GM23248 (cell line): ENCODE results near the gene ANO6. TPM values are rescaled to one million over a fixed set of nuclear protein-coding genes. Genes with fewer than 3 reads are reported as not detected.

Experiments used
- DNase-seq: peaks from one replicate; pipeline ENCODE4 v3.0.0-alpha.2; 2015
- H2AFZ ChIP-seq: fragments of 200-600 bp; sonication (generic); 2 replicates; pipeline ENCODE4 v1.6.1; 2016; ENCODE audit warnings: antibody characterized with exemption
- H3F3A ChIP-seq: fragments of 200-600 bp; sonication (generic); 2 replicates; pipeline ENCODE4 v1.6.1; 2016; ENCODE audit warnings: mild to moderate bottlenecking, antibody characterized with exemption, mixed run types; ENCODE audit not compliant: insufficient read depth
- H3K27ac ChIP-seq: fragments of 200-600 bp; sonication (generic); 2 replicates; pipeline ENCODE4 v1.5.1; 2016; ENCODE audit warnings: mild to moderate bottlenecking
- H3K27me3 ChIP-seq: fragments of 200-600 bp; sonication (generic); replicated peaks from 2 replicates; pipeline ENCODE4 v1.6.1; 2016; ENCODE audit warnings: mild to moderate bottlenecking; ENCODE audit not compliant: insufficient read depth
- H3K36me3 ChIP-seq: fragments of 200-600 bp; sonication (generic); 2 replicates; pipeline ENCODE4 v1.6.1; 2016; ENCODE audit warnings: low read depth, mild to moderate bottlenecking
- H3K4me1 ChIP-seq: fragments of 200-600 bp; sonication (generic); 2 replicates; pipeline ENCODE4 v1.6.1; 2016; ENCODE audit warnings: mild to moderate bottlenecking; ENCODE audit not compliant: insufficient read depth
- H3K4me2 ChIP-seq: fragments of 200-600 bp; sonication (generic); one replicate; pipeline ENCODE4 v1.6.1; 2016; ENCODE audit warnings: mild to moderate bottlenecking; ENCODE audit not compliant: unreplicated experiment
- H3K4me3 ChIP-seq: fragments of 200-600 bp; sonication (generic); 2 replicates; pipeline ENCODE4 v1.5.1; 2016; ENCODE audit warnings: mild to moderate bottlenecking
- H3K79me2 ChIP-seq: fragments of 200-600 bp; sonication (generic); 2 replicates; pipeline ENCODE4 v1.6.1; 2016; ENCODE audit warnings: mild to moderate bottlenecking; ENCODE audit not compliant: insufficient read depth
- H3K9ac ChIP-seq: fragments of 200-600 bp; sonication (generic); 2 replicates; pipeline ENCODE4 v1.6.1; 2016; ENCODE audit warnings: mild to moderate bottlenecking
- H3K9me2 ChIP-seq: fragments of 200-600 bp; sonication (generic); 2 replicates; pipeline ENCODE4 v1.6.1; 2016; ENCODE audit warnings: mixed run types, mild to moderate bottlenecking, moderate library complexity; ENCODE audit not compliant: insufficient read depth
- H3K9me3 ChIP-seq: fragments of 200-600 bp; sonication (generic); one replicate; pipeline ENCODE4 v1.6.1; 2017; ENCODE audit warnings: low read depth
- H4K20me1 ChIP-seq: fragments of 200-600 bp; sonication (generic); 2 replicates; pipeline ENCODE4 v1.6.0; 2016; ENCODE audit not compliant: insufficient read depth
- EZH2 ChIP-seq: fragments of 200-600 bp; sonication (generic); IDR thresholded peaks from 2 replicates; pipeline ENCODE4 v1.6.1; 2018; ENCODE audit warnings: antibody characterized with exemption, mild to moderate bottlenecking; ENCODE audit not compliant: insufficient read depth, poor library complexity, severe bottlenecking
- EZH2phosphoT487 ChIP-seq: fragments of 200-600 bp; sonication (generic); IDR thresholded peaks from 2 replicates; pipeline ENCODE4 v1.6.1; 2018; ENCODE audit warnings: antibody characterized with exemption, moderate library complexity, mild to moderate bottlenecking, low read depth; ENCODE audit not compliant: insufficient read depth
- WGBS, 2 experiments: methylation state at CpG; one replicate each; pipeline ENCODE4 v1.1.6; 2015 to 2017; ENCODE audit warnings: low lambda C conversion rate in 2 of 2, low coverage in 1 of 2; ENCODE audit errors: missing lambda C conversion rate in 2 of 2; 5-methylcytosine and 5-hydroxymethylcytosine counted together
- in situ Hi-C: fragments of 300-500 bp; cut with MboI; formaldehyde crosslinking; loops from 2 replicates; pipeline ENCODE4 v1.15.0; 2020
- polyA plus RNA-seq: library from polyadenylated mRNA; unstranded; fragments of >200 nt; fragmentation: Nextera tagmentation; extraction: Ambion mirVana; gene quantifications from 2 replicates; pipeline ENCODE4 v1.2.1, GENCODE V29; 2016
- total RNA-seq: library from RNA; depleted of rRNA; stranded (reverse); fragments of >200 nt; shearing (Covaris generic); gene quantifications from 2 replicates; pipeline ENCODE4 v1.2.3, GENCODE V29; 2014

The ANO6 gene
- total and polyA plus RNA-seq, 2 experiments from 2014 or later: 50.1 to 65.4 TPM

DNA sequence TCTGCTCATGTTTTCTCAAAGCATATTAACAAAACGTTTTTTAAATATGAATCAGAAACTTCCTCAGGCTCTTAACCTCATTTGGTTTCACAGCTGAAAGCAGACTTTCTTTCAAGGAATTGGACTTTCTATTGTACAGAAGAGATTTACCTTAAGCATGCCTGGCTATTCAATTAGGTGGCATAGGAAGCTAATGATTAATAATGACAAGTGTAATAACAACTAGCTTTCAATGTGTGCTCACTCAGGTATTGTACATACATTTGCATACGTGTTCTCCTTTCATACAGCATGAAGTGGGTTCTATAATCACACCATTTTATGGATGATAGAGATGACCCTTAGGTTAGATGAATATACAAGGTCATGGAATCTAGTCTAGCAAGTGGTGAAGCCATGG lies 115.7 kb downstream of the ANO6 start:
- Histone ChIP-seq H3K4me1 (peaks cover 8% of the 10 kb centered on the region), H3K36me3 (no peaks in the 10 kb centered on the region), H3K9ac (no peak overlapping the region), H2AFZ (no peak overlapping the region), H3K9me2 (no peaks in the 10 kb centered on the region), H3K27ac (no peak overlapping the region), H3K79me2 (peaks cover 51% of the 10 kb centered on the region), H3K9me3 (no peaks in the 10 kb centered on the region), H3K4me3 (no peak overlapping the region), H3K27me3 (no peaks in the 10 kb centered on the region), H4K20me1 (no peaks in the 10 kb centered on the region), H3K4me2 (no peak overlapping the region), H3F3A (peaks cover 11% of the 10 kb centered on the region; the same call in 1 of the 2 replicates)
- no peak for TF ChIP-seq EZH2
- no peak for TF ChIP-seq EZH2phosphoT487
- no peak for DNase-seq
- in situ Hi-C loops: no loop called here
- WGBS, 2 experiments: 53 to 54% methylated on average over 2 of the region's 2 CpGs

DNA sequence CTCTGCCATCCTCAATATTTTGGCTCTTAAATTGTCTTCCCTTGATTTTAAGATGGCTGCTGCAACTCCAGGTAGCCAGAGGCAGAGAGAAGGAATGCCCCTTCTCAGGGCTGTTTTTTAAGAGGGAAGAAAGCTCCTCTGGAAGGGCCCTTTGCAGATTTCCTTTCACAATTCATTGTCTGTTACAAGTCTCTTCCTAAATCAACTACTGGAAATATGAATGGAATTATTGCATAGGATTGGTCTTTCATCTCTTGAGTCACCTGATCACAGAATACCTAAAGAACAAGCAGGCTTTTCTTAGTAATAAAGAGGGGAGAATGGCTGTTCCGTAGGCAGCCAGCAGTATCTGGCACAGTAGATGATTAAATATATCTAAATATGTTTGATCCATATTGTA lies 118.5 kb downstream of the ANO6 start:
- WGBS, 2 experiments: 100% methylated on average over 1 of the region's 1 CpG
- H3K36me3 ChIP-seq: no peaks in the 10 kb centered on the region
- in situ Hi-C loops: no loop called here

DNA sequence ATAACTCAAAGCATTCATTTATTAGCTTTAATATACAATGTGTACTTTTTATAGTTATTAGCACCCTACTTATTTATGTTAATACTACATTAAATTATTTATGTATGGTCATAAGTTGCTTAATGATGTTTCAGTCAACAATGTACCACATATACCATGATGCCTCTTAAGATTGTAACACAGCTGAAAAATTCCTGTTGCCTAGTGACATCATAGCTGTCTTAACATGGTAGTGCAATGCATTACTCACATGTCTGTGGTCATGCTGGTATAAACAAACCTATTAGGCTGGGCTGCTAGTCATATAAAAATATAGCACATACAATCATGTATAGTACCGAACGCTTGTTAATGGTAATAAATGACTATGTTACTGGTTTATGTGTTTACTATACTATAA lies 120.4 kb downstream of the ANO6 start:
- Histone ChIP-seq H3K27ac (peak overlapping the region; percentile 86), H3K9me2 (no peaks in the 10 kb centered on the region), H3K4me1 (peaks cover 18% of the 10 kb centered on the region), H3K4me3 (no peak overlapping the region), H3K9me3 (no peaks in the 10 kb centered on the region), H3K36me3 (no peaks in the 10 kb centered on the region), H3K4me2 (peak overlapping the region; percentile 35), H3F3A (peaks cover 20% of the 10 kb centered on the region), H4K20me1 (0 out of 2 replicates have a peak, but pooled peaks cover 3% of the 10 kb centered on the region), H2AFZ (no peak overlapping the region), H3K9ac (no peak overlapping the region), H3K79me2 (peaks cover 25% of the 10 kb centered on the region), H3K27me3 (no peaks in the 10 kb centered on the region)
- DNase-seq: peak; percentile 93
- in situ Hi-C loops: no loop called here
- TF ChIP-seq EZH2phosphoT487: no peak
- 37 to 41% methylated on average over 2 of the region's 2 CpGs for WGBS, 2 experiments

More for the DNA sequence above, 118.5 kb downstream of the ANO6 start:
- Histone ChIP-seq H3K4me3 (no peak overlapping the region), H3K9me3 (no peaks in the 10 kb centered on the region), H2AFZ (no peak overlapping the region), H3K4me1 (peaks cover 18% of the 10 kb centered on the region), H3K27me3 (no peaks in the 10 kb centered on the region), H3K27ac (no peak overlapping the region), H3K9me2 (no peaks in the 10 kb centered on the region), H3K4me2 (no peak overlapping the region), H3F3A (peaks cover 20% of the 10 kb centered on the region), H3K79me2 (peaks cover 37% of the 10 kb centered on the region; the same call in 1 of the 2 replicates), H3K9ac (no peak overlapping the region), H4K20me1 (0 out of 2 replicates have a peak, but pooled peaks cover 3% of the 10 kb centered on the region)
- TF ChIP-seq EZH2phosphoT487 (no peak), EZH2 (no peak)
- DNase-seq: no peak

- Histone ChIP-seq H3K9me3 (no peaks in the 10 kb centered on the region), H3K79me2 (peaks cover 24% of the 10 kb centered on the region), H2AFZ (no peak overlapping the region), H3K27me3 (no peaks in the 10 kb centered on the region), H3K4me1 (peaks cover 18% of the 10 kb centered on the region), H4K20me1 (0 out of 2 replicates have a peak, but pooled peaks cover 3% of the 10 kb centered on the region), H3K4me2 (peak overlapping the region; percentile 35), H3K27ac (peak overlapping the region; percentile 86), H3K4me3 (0 out of 2 replicates have a peak overlapping the region, but pooled peaks have one; percentile 7), H3F3A (peaks cover 20% of the 10 kb centered on the region), H3K36me3 (no peaks in the 10 kb centered on the region), H3K9me2 (no peaks in the 10 kb centered on the region), H3K9ac (0 out of 2 replicates have a peak overlapping the region, but pooled peaks have one; percentile 11)
- 84% methylated on average over 3 of the region's 3 CpGs for WGBS, 2 experiments
- TF ChIP-seq EZH2: no peak
- TF ChIP-seq EZH2phosphoT487: no peak
- in situ Hi-C loops: no loop called here
- DNase-seq: peak; percentile 90
These were observed 121.1 kb downstream of the ANO6 start for GRCh38 chr12:45336762-45337596.
